Astrocyte of the hippocampus (primary cell): Measurements from ENCODE around the gene PTPN9.
"Not testable (repeated sequence)": the region's sequence is repeated elsewhere in the genome, so short reads cannot be mapped to it uniquely, and the experiment has no call there.

Experiments used
- DNase-seq: peaks from one replicate; pipeline ENCODE4 v3.0.0; 2011; ENCODE audit warnings: low read depth, low spot score

PTPN9 gene

GRCh38 chr15:75454471-75455378 is 124.4 kb downstream of the PTPN9 start:
- DNase-seq: peak; percentile 52

GRCh38 chr15:75453703-75454470 is 125.2 kb downstream of the PTPN9 start:
- peak; percentile 100 for DNase-seq

GRCh38 chr15:75452865-75453702 is 126.0 kb downstream of the PTPN9 start:
- DNase-seq: peak; percentile 65

GRCh38 chr15:75452364-75452864 is 126.7 kb downstream of the PTPN9 start:
- peak; percentile 90 for DNase-seq

- peak; percentile 100 for DNase-seq
Measured at GRCh38 chr15:75451674-75452363, 127.3 kb downstream of the PTPN9 start, which contains the start of gene SIN3A. SIN3A (minus strand) TSS chr15:75451690; CDS start chr15:75430375, 21,315 bp downstream.

- DNase-seq: no peak
Measured at GRCh38 chr15:75451202-75451673, 127.9 kb downstream of the PTPN9 start.

- peak; percentile 98 for DNase-seq
Measured at GRCh38 chr15:75450307-75451201, 128.6 kb downstream of the PTPN9 start.

GRCh38 chr15:75449585-75450306 is 129.4 kb downstream of the PTPN9 start:
- no peak for DNase-seq

- not testable (repeated sequence) for DNase-seq
Measured at GRCh38 chr15:75448171-75448570, 130.9 kb downstream of the PTPN9 start.

- no peak for DNase-seq
Measured at GRCh38 chr15:75446151-75446550, 133.0 kb downstream of the PTPN9 start.

GRCh38 chr15:75445324-75445723 is 133.8 kb downstream of the PTPN9 start:
- DNase-seq: not testable (repeated sequence)

- DNase-seq: peak; percentile 24
Measured at GRCh38 chr15:75443972-75444453, 135.1 kb downstream of the PTPN9 start.

GRCh38 chr15:75437721-75438120 is 141.4 kb downstream of the PTPN9 start:
- no peak for DNase-seq

GRCh38 chr15:75436881-75437280 is 142.2 kb downstream of the PTPN9 start:
- DNase-seq: peak; percentile 12

GRCh38 chr15:75431682-75432081 is 147.4 kb downstream of the PTPN9 start:
- peak; percentile 69 for DNase-seq

- peak; percentile 16 for DNase-seq
Measured at GRCh38 chr15:75431270-75431669, 147.8 kb downstream of the PTPN9 start.

GRCh38 chr15:75430259-75430658 is 148.9 kb downstream of the PTPN9 start:
- no peak for DNase-seq

GRCh38 chr15:75428152-75428551 is 151.0 kb downstream of the PTPN9 start:
- DNase-seq: no peak
